Uterus (tissue), 2 donors: ENCODE results near the gene GOLGA6L2.

ENCODE experiments used
- CTCF ChIP-seq, 4 experiments: fragments of 200-600 bp in 2 of 4; fragments of 450-650 bp in 2 of 4; sonication (generic) in 2 of 4; IDR thresholded peaks; one replicate each; pipeline ENCODE4 v1.5.1; 2016 to 2019; ENCODE audit warnings: antibody characterized with exemption in 4 of 4, mild to moderate bottlenecking in 2 of 4, moderate library complexity in 1 of 4
- POLR2A ChIP-seq, 2 donors: fragments of 450-650 bp; IDR thresholded peaks; one replicate each; pipeline ENCODE4 v1.6.1; 2016; ENCODE audit warnings: antibody characterized with exemption in 2 of 2, mild to moderate bottlenecking in 1 of 2, moderate library complexity in 1 of 2

DNA sequence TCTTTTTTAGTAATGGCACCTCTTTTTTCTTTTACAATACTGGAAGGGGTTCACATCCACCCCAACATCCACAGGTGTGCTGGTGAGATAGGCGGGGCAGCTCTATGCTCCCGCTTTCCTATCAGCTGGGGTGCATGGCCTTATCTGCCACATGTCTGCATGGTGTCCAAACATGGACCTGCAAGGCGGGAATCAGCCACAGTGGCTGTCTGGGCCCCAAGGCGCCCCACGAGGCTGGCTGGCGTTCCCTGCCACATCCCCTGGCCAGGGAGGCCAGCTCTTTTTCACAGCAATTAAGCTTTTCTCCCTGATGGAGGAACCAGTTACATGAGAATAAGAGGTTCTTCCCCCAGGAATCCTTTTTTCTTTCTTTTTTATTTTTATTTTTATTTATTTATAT, 30.9 kb upstream of the GOLGA6L2 start:
- TF ChIP-seq POLR2A (IDR thresholded peaks at IDR 0.05), result no peak
- no peak for TF ChIP-seq CTCF (IDR thresholded peaks at IDR 0.05)
